Epithelial cell of prostate (primary cell): Measurements from ENCODE around the gene EMX1.

Experiments
- DNase-seq: peaks from one replicate; pipeline ENCODE4 v3.0.0-alpha.2; 2011; ENCODE audit warnings: low read depth, low spot score
- H3K27ac ChIP-seq: fragments of 450-650 bp; 2 replicates; pipeline ENCODE4 v1.5.1; 2017; ENCODE audit warnings: mild to moderate bottlenecking

The EMX1 gene

DNA sequence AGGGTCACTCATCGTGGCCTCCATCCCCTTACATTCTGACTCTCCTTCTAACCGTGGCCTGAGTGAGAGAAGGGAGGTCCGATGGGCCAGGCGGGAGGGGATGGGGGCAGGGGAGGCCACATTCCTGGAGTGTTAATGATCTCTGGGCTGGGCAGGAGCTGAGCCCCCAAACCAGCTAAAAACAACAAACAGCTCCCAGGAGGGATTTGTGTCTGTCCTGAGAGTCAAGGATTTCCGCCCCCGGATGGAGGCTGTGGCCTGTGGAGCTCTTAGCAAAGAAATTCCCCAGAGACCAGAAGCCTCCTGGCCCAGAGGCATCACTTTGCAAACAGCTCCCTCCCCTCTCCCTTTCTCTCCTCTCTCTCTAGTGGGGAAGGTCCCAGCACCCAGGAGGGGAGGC lies 23.5 kb downstream of the EMX1 start:
- no peak overlapping the region for H3K27ac ChIP-seq
- no peak for DNase-seq

DNA sequence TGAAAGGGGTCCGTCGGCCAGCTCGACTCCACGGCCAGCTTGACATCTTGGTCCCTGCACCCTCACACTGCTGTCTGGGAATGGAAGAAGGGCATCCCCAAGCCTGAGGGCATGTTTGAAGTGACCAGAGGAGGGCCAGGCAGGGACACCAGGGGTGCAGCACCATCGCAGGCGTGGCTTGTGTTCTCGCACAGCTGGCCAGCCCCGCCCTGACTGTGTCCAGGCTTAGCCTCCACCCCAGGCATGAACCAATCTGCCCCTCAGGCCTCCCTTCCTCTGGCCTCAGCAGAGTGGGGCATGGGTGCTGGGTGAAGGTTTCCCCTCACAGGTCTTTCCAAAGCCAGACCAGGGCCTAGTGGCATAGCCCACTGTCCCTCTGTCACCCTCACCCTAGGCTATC lies 25.0 kb downstream of the EMX1 start:
- H3K27ac ChIP-seq = no peak overlapping the region
- no peak for DNase-seq

DNA sequence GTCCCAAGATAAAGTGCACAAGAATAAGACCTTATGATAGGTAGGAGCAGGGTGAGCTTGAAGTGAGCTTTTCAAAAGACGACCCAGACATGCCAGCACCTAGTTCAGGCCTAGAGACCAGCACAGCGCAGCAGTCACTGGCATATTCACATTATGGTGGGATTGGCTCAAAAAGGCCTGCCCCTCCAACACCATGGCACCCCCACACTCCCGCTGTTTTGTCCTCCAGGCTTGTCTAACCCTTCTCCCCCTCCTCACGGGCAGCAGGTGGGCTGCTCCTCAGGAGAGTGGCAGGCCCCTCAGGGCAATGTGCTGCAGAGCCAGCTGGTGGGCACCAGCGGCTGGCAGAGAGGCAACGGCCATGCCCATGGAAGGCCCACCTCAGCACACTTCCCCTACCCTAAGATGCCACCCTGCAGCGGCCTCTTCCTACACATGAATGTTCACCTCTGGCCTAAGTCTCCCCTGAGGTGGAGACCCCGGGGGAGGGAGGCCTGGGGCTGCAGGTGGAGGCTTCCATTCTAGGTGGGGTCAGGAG lies 25.6 kb downstream of the EMX1 start:
- no peak overlapping the region for H3K27ac ChIP-seq
- DNase-seq = no peak

DNA sequence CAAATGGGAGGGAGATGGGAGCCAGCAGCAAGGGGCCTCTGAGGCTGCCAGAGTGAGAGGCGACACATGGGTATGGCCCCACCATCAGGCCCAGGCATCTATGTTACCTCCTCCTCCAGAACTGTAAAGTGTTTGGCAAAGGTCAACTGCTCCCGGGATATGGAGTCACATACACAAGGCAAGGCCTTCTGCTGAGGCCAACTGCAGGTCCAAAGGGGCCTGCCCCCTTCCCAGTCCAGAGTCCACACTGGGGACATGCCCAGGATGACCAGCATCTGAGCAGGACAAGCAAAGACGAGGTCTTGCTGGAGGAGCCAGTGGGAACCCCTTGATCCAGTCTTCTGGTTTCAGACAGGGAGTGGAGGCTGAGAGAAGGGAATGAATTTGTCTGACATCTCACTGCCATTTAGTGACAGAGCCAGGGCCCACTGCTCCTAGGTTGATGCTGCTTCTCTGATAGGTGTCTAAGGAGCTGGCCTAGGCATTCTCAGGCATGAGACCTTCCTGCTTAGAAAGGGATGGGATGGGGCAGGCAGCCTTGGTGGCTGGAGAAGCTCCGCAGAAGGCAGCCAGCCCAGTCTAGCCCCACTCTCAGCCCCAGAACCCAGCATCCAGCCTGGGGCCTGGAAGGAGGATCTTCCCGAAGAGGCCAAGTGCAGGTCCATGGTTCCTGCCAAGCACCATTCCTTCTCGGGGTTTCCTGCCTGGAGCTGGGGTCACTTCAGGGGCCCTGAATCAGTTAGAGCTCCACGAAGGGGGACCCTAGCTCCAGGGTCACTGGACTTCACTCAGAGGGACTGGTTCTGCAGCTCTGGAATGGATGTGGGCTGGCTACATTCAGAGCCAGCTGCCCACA lies 26.4 kb downstream of the EMX1 start:
- DNase-seq = no peak
- H3K27ac ChIP-seq = no peak overlapping the region

DNA sequence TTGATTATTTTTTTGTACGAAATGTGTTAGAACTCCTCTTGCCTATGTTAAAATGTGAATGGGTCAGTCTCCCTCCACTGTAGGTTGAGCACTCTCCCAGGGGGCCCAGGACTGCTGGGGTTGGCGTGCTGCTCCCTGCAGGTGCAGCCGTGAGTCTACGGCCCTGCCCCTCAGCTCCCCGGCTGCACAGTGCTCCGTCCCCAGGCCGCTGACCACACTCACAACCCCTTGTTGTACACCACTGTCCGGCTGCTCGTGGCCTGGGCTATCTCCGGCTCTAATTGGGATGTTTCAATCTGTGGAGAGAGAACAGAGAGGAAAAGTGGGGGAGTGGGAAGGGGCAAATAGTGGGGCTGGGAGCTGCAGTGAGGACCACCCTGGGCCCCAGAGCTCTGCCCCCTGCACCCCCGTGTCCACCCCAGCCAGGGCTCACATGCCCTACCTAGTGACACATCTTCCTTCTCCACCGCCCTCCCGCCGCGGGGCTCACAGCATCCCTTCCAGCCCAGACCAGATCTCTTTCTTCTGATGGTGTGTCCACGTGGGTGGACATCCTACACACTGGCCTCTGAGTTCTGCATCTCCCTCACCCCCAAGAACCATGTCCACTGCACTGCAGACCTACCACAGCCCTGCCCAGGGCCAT lies 27.6 kb downstream of the EMX1 start:
- DNase-seq = no peak
- no peak overlapping the region for H3K27ac ChIP-seq

DNA sequence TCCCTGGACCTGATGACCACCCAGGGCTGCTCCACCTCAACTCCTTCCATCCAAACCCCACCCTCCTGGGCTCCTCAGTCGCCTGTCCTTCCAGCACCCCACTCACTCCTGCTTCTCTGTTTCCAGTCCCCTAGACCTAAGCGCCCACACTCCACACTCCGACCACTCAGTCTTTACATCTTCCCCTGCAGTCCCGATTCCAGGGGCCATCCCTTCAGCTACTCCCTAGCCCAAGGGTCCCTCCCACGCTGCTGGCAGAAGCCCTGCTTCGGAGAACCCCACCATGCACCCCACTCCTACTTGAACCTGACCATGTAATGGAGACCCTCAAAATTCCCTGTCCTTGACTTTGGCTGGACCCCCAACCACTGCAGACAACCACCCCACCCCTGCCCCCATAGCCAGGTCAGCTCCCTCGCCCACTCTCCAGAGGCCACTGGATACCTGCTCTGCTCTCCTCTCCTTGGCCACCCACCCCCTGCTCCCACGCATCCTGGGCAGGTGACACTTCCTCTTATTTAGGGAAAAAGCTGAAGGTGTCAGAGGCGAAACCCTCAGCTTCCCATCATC lies 28.2 kb downstream of the EMX1 start:
- DNase-seq = no peak

DNA sequence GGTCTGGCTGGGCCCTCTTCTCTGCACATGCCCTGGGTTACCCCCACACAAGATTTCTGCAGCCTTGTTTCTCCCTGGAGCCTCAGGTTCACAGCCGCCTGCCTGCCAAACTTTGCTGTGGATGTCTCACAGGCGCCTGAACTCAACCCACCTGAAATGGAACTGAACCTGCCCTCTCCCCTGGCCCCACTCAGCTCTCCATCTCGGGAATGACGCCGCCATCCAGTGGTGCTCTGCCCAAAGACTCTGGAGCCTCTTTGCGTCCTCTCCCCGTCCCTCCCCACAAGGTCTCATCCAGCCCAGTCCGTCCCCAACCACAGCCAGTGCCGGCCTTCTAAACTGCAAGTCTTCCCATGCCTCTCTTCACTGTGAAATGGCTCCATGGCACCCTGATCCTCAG lies 29.1 kb downstream of the EMX1 start:
- no peak overlapping the region for H3K27ac ChIP-seq
- DNase-seq = no peak

More for the DNA sequence above, 28.2 kb downstream of the EMX1 start:
- no peak overlapping the region for H3K27ac ChIP-seq

DNA sequence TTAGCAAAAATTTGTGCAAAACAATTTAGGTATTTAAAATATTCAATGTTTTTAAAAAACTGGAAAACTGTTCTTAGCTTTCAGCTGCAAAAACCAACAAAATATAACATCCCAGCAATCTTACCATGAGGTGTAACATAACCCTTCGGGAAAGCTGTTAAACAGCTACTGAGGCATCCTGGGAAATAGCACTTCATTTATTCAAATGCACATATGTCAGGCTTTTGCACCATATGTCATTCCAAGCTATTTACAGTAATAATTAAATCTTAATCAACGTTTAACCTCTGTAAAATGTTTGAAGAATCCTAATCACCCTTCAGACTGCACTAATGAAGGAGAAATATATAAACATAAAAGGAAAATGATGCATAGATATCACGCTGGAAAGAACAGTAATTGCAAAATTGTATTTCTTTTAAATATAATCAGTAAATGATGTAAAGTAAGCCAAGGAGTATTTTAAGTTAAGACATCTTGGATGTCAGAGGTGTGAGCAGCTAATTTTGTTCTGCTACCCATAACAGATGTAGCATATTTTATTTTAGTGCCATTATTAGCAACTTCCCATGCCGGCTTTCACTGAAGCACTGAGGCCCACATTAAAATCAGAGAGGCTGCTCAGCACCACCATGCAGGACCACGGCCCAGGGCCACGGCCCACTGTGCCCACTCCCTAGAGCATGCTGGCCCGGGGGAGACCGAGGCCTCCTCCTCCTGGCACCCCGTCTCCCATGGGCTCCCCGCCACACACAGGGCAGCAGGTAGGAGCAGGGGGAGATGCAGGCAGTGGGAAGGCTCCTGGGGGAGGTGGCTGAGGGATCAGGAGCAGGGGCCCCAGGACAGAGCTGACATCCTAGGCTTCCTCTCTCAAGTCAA lies 30.9 kb downstream of the EMX1 start:
- no peak overlapping the region for H3K27ac ChIP-seq
- DNase-seq = no peak

DNA sequence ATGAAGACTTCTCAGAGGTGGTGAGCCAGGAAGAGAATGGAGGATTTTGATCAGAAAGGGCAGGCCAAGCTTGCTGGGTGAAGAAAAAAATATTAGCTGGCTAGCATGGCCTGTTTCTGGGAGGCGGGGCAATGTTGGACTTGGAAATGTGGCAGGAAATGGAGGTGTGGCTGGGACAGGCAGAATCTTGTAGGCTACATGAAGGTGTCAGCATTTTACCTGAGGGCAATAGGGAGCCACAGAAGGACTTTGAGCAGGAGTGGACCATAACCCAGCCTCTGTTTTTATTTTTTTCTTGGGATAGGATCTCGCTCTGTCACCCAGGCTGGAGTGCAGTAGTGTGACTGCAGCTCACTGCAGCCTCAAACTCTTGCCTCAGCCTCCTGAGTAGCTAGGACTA lies 31.7 kb downstream of the EMX1 start:
- no peak overlapping the region for H3K27ac ChIP-seq
- peak; percentile 40 for DNase-seq

DNA sequence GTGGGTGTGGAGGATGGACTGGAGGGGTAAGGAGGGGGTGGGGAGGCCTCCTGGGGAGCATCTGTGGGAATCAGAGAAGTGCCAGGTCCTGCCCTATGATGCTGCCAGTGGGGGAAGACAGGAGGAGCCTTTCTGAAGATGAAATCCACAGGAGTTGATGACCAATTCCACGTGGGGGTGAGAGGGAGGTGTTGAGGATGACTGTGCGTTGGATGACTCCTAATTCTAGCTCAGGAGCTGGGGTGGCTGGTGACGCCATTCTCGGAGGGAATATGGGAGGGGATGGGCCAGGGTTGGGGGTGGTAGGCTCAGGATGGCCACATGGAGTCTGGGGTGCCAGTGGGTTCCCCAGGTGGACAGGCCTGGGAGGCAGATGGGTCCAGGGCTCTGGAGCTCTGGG lies 32.3 kb downstream of the EMX1 start:
- no peak overlapping the region for H3K27ac ChIP-seq
- no peak for DNase-seq

DNA sequence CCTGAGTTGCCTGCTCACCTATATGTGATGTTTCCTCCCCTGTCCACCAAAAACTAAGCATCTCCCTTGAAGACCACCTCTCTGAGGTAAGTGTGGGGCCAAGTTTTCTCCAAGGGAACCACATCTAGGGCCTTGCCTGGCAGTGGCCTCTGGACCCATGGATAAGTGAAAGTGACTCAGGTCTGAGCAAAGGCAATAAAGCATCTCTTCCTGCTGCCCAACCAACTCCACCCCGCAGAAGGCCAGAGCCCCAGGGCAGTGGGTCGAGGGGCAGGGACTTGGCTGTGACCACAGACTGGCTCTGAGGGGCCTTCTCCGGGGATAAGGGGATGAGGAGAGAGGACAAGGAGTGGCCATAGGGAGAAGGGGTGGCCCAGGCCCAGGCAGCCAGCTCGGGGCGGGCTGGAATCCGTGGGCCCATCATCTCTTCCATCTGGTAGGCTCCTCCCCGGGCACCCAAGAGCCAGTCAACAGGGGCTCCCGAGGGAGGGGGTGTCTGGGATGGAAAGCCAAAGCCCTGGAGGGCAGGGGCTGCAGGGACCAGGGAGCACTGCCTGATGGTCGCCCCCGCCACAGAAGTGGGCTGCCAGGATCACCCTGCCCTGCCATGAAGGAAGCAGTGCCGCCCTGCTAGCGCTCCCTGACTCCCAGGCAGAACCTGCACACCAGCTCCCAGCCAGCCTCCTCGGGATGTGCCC lies 33.4 kb downstream of the EMX1 start:
- DNase-seq = no peak
- H3K27ac ChIP-seq = no peak overlapping the region

DNA sequence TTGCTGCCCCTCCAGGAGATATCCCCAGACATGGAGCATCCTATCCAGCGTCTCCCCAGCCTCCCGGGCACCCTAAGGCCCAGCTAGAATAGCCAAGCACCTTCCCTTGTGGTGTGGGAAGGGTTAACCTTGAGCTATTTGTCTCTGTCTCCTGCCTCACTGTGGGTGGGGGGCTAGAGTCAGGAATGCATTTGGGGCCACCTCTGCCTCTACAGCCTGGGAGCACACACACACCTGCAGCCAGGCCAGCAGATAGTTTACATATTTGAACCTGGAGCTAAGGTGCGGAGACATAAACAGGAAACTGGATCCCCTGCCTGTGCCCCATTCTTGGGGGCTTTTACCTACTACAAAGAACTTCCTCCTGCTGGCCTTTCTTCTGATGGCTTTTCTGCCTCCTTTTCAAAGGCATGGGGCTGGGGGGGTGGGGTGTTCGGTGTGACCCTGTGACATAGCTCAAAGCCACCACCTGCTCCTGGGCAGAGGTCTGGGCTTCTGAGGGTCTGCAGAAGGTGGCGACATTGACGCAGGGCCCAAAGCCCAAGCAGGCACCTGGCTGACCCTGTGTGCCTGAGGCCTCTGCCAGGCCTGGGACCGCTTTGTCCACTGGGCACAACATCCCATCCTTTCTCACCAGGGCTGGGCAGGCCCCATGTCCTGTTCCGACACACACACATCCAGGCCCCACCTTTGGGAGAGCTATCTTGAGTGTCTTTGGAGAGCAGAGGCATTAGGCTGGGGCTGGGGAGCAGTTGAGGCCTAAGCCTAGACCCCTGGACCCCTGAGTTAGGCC lies 34.2 kb downstream of the EMX1 start:
- H3K27ac ChIP-seq = no peak overlapping the region
- no peak for DNase-seq

DNA sequence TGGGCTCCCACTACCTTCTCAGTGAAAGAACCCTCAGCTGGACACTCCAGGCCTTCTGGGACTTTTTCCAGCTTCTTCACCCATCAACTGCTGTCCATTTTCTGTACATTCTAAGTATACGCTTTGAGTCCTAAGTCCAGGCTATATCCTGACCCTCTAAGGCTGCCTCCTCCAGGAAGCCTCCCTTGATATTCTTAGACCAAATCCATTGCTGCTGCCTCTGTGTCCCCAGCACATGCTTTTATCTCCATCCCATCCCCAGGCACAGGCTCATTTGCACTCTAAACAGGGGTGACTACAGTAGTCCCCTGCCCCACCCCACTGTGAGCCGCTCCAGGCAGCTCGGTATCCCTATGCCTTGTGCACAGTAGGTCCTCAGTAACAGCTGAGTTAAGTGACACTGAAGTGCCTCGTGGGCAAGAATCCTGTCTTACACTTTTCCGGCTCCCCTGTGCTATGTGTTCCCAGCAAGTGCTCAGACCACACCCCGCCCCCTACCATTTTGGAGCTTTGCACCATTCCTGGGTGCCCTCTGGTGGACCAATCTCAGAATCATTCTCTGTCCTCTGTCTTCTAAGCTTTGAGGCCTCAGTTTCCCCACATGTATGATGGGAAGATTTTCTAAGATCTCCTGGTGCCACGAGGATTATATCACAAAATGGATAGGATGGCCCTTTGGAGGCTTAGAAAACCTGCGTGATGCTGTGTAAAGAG lies 34.9 kb downstream of the EMX1 start:
- no peak for DNase-seq
- no peak overlapping the region for H3K27ac ChIP-seq

DNA sequence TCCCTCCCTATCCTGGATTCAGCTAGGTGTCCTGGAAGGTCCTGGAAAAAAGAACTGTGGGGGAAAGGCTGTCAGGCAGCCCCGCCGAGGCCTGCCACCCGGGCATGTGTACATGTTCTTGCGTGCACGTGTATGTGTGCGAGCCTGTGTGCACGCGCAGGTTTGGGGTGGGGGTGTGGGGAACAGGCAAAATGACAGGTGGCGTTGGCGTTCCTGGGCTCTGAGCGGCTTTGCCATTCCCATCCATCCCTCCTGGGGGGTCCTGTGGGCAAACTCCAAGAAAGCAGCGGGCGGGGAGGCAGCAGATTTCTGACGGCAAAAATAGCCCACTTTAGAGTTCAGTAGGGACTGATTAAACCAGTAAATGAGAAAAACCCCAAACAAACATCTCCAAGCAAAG lies 35.6 kb downstream of the EMX1 start:
- DNase-seq = no peak
- H3K27ac ChIP-seq = no peak overlapping the region

DNA sequence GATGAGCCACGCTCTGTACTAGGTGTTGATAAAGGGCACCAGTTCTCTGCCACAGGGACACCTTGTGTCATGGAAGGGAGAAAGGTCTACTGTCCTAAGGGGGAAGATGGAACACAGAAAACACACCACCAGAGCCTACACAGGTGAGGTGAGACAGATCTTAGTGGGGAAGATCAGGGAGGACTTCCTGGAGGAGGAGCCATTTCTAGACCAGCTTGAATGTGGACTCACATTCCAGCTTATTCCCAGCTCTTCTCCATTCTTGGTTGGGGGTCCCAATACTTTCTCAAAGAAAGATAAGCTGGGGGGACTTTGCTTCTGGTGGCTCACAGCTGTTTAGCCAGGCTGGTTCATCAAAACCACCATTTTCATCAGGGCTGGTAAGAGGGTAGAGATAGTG lies 36.2 kb downstream of the EMX1 start:
- no peak for DNase-seq
- no peak overlapping the region for H3K27ac ChIP-seq

DNA sequence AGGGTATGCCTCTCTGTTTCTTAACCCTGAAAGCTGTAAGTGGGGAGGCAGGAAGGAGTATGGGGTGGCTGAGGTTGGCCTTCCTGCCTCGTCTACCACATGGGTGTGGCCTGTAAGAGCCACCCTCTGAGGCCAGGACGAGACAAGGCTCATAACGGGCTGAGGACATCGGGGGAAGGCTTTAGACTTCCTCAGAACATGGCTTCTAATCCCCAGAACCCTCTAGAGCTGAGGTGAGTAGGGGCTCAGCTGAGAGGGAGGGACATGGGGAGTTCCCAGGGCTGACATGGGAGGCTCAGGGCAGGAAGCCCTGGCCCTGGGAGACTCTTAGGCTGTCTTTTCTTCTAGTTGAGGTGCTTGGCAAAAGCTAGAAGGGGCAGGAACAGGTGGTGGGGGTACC lies 36.7 kb downstream of the EMX1 start:
- no peak for DNase-seq
- no peak overlapping the region for H3K27ac ChIP-seq

DNA sequence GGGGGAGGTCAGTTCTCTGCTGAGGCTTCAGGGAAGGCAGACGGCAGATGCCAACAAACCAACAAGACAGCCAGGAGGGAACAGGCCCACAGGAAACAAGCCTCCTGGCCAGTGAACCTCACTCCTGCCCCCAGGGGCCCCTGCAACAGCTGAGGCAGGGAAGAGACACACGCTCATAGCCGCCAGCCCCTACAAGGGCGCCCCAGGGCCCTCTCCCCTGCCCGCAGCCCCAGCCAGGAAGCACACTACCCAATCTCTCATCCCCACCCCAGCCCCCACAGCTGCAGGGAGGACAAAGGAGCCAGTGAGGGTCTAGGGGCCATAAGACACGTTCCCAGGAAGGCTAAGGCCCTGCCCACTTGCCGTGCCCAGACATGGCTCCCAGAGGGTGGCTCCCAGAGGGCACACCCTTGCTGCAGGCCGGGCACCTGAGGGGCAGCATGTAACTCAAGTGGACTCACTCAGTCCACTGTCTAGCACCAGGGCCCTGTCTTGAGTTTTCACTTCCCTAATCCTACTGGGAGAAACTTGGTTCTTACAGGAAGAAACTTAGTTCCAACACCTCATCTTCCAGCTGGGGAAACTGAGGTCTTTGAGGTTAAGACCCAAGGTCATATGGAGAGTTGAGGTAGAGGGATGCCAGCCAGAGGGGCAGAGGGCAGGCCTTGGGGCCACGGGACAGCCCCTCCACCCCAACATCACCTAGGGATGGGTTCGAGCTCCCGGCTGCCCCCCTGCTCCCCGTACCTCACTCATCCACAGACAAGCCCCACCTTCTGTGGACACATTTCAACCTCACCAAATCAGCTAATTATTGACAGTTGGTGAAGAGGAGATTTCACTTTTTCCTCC lies 37.3 kb downstream of the EMX1 start:
- H3K27ac ChIP-seq = no peak overlapping the region
- no peak for DNase-seq
